GM23248 (cell line): ENCODE data around the gene CCDC197.

Experiments
- EZH2 ChIP-seq: fragments of 200-600 bp; sonication (generic); IDR thresholded peaks from 2 replicates; pipeline ENCODE4 v1.6.1; 2018; ENCODE audit warnings: antibody characterized with exemption, mild to moderate bottlenecking; ENCODE audit not compliant: insufficient read depth, poor library complexity, severe bottlenecking
- EZH2phosphoT487 ChIP-seq: fragments of 200-600 bp; sonication (generic); IDR thresholded peaks from 2 replicates; pipeline ENCODE4 v1.6.1; 2018; ENCODE audit warnings: antibody characterized with exemption, moderate library complexity, mild to moderate bottlenecking, low read depth; ENCODE audit not compliant: insufficient read depth

GRCh38 chr14:93978735-93979134 lies 18.4 kb upstream of the CCDC197 start:
- TF ChIP-seq EZH2phosphoT487 (no peak), EZH2 (no peak)
